Naive thymus-derived CD8-positive, alpha-beta T cell (primary cell): ENCODE measurements around the gene CHPT1. TPM values are rescaled to one million over a fixed set of nuclear protein-coding genes. Genes with fewer than 3 reads are reported as not detected.

Source experiments
- ATAC-seq, 2 donors: fragments of 150-1000 bp; cut with Tn5 transposase in 1 of 2; sonication (Bioruptor Pico), chemical (Tn5 transposase) in 1 of 2; 1 replicate in 1 of 2; 2 replicates in 1 of 2; pipeline ENCODE4 v1.10.0; 2021; ENCODE audit warnings: mild to moderate bottlenecking in 2 of 2, moderate library complexity in 2 of 2
- POLR2A ChIA-PET: fragments of 350-600 bp; sonication (Branson Sonifier 250); formaldehyde crosslinking; loops from one replicate; lab custom pipeline; 2021; ENCODE audit warnings: antibody characterized with exemption; lab: Charles Lee
- DNase-seq, 10 donors: peaks; one replicate each; pipeline versions ENCODE4 v3.0.0 to v3.0.0-alpha.2; 2020 to 2022
- H3K27ac Mint-ChIP-seq, 10 donors: one replicate each; pipeline ENCODE4 v1.8.0; 2020 to 2022; ENCODE audit warnings: mild to moderate bottlenecking in 10 of 10, mixed read lengths in 10 of 10, moderate library complexity in 4 of 10, inconsistent platforms in 1 of 10
- H3K27me3 Mint-ChIP-seq, 5 donors: one replicate each; pipeline ENCODE4 v1.8.0; 2021 to 2022; ENCODE audit warnings: mixed read lengths in 5 of 5
- H3K36me3 Mint-ChIP-seq, 3 donors: one replicate each; pipeline ENCODE4 v1.8.0; 2020 to 2022; ENCODE audit warnings: mixed read lengths in 3 of 3, mild to moderate bottlenecking in 2 of 3, inconsistent platforms in 1 of 3
- H3K4me1 Mint-ChIP-seq, 4 donors: one replicate each; pipeline ENCODE4 v1.8.0; 2021 to 2022; ENCODE audit warnings: mixed read lengths in 4 of 4
- H3K4me3 Mint-ChIP-seq, 10 donors: one replicate each; pipeline ENCODE4 v1.8.0; 2020 to 2022; ENCODE audit warnings: mild to moderate bottlenecking in 10 of 10, mixed read lengths in 10 of 10, moderate library complexity in 6 of 10, inconsistent platforms in 1 of 10
- H3K9me3 Mint-ChIP-seq, 9 donors: one replicate each; pipeline ENCODE4 v1.8.0; 2020 to 2022; ENCODE audit warnings: mixed read lengths in 9 of 9, mild to moderate bottlenecking in 3 of 9, inconsistent platforms in 1 of 9, moderate library complexity in 1 of 9
- polyA plus RNA-seq, 3 donors: library from polyadenylated mRNA; unstranded; fragments of 300-500 nt; fragmentation: Illumina TruSeq; gene quantifications; one replicate each; pipeline ENCODE4 v1.2.3, GENCODE V29; 2021
- total RNA-seq, 8 experiments: library from RNA in 2 of 8; stranded (reverse) in 2 of 8; gene quantifications; one replicate each; pipeline ENCODE4 v1.2.3 and lab custom pipeline; 2021 to 2026

Gene CHPT1
- total and polyA plus RNA-seq, 5 experiments from 2014 or later = 5.4 to 33.6 (median 17.9) TPM

- POLR2A ChIA-PET = interaction anchor here (0.7 kb wide), 1 partner anchor 166 kb away, joined by 4 read pairs; no protein-coding TSS in a partner anchor
- Mint-ChIP-seq H3K4me1 (peaks cover 0 to 3% (median 0%) of the 10 kb centered on the region in 4 donors), H3K4me3 (no peak overlapping the region), H3K9me3 (no peaks in the 10 kb centered on the region), H3K27ac (no peak overlapping the region), H3K27me3 (no peaks in the 10 kb centered on the region), H3K36me3 (peaks cover 0 to 12% (median 7%) of the 10 kb centered on the region in 3 donors)
- DNase-seq = no peak
- no peak for ATAC-seq
These were observed 40.0 kb downstream of the CHPT1 start for GRCh38 chr12:101737476-101737875.

- POLR2A ChIA-PET = no interaction called here
- ATAC-seq (no peak), DNase-seq (no peak)
- H3K27me3 Mint-ChIP-seq = no peaks in the 10 kb centered on the region
- peaks cover 0 to 19% (median 2%) of the 10 kb centered on the region in 3 donors for H3K36me3 Mint-ChIP-seq
- H3K4me3 Mint-ChIP-seq = no peak within 1 kb of the TSS
- H3K9me3 Mint-ChIP-seq = no peaks in the 10 kb centered on the region
- H3K4me1 Mint-ChIP-seq = peaks cover 0 to 18% (median 5%) of the 10 kb centered on the region in 4 donors
- peak within 1 kb of the TSS in 1 of 10 donors; percentile 27 for H3K27ac Mint-ChIP-seq
These were observed 41.7 kb downstream of the CHPT1 start, which contains the start of gene SYCP3 for GRCh38 chr12:101738920-101739665. Gene SYCP3 (minus strand): TSS chr12:101739462. CDS start chr12:101737935, 1,527 bp downstream.

- no peak overlapping the region for H3K4me3 Mint-ChIP-seq
- no peak overlapping the region for H3K27ac Mint-ChIP-seq
- peaks cover 0 to 34% (median 2%) of the 10 kb centered on the region in 3 donors for H3K36me3 Mint-ChIP-seq
- POLR2A ChIA-PET = interaction anchor here (0.6 to 0.7 kb wide), 3 partner anchors 32 to 208 kb away, joined by 3 to 5 read pairs (median 4); no protein-coding TSS in a partner anchor
- no peak for DNase-seq
- no peaks in the 10 kb centered on the region for H3K9me3 Mint-ChIP-seq
- H3K4me1 Mint-ChIP-seq = peaks cover 0 to 32% (median 6%) of the 10 kb centered on the region in 4 donors
- no peaks in the 10 kb centered on the region for H3K27me3 Mint-ChIP-seq
- no peak for ATAC-seq
These were observed 43.1 kb downstream of the CHPT1 start for GRCh38 chr12:101740566-101740965.

GRCh38 chr12:101740980-101741379 lies 43.5 kb downstream of the CHPT1 start:
- H3K9me3 Mint-ChIP-seq = no peaks in the 10 kb centered on the region
- no peak overlapping the region for H3K27ac Mint-ChIP-seq
- H3K4me3 Mint-ChIP-seq = no peak overlapping the region
- DNase-seq = no peak
- POLR2A ChIA-PET = no interaction called here
- peaks cover 0 to 32% (median 6%) of the 10 kb centered on the region in 4 donors for H3K4me1 Mint-ChIP-seq
- no peak for ATAC-seq
- peaks cover 0 to 38% (median 2%) of the 10 kb centered on the region in 3 donors for H3K36me3 Mint-ChIP-seq
- H3K27me3 Mint-ChIP-seq = no peaks in the 10 kb centered on the region

- no peak for DNase-seq
- POLR2A ChIA-PET = no interaction called here
- Mint-ChIP-seq H3K9me3 (no peaks in the 10 kb centered on the region), H3K27me3 (no peaks in the 10 kb centered on the region), H3K36me3 (peaks cover 0 to 51% (median 5%) of the 10 kb centered on the region in 3 donors), H3K4me3 (peak overlapping the region in 1 of 10 donors; percentile 5), H3K4me1 (peaks cover 0 to 36% (median 6%) of the 10 kb centered on the region in 4 donors), H3K27ac (peak overlapping the region in 9 of 10 donors; percentile 2 to 90 (median 71))
- ATAC-seq = no peak
These were observed 45.8 kb downstream of the CHPT1 start for GRCh38 chr12:101743242-101743641.

GRCh38 chr12:101743724-101744472 lies 46.5 kb downstream of the CHPT1 start:
- Mint-ChIP-seq H3K27ac (peak overlapping the region; percentile 2 to 90 (median 68)), H3K4me3 (peak overlapping the region in 2 of 10 donors; percentile 20 to 25), H3K9me3 (no peaks in the 10 kb centered on the region), H3K27me3 (no peaks in the 10 kb centered on the region), H3K36me3 (peaks cover 0 to 58% (median 8%) of the 10 kb centered on the region in 3 donors), H3K4me1 (peaks cover 0 to 36% (median 6%) of the 10 kb centered on the region in 4 donors)
- DNase-seq = peak in 3 of 10 donors; percentile 20 to 68 (median 41)
- ATAC-seq = peak in 1 of 2 donors; percentile 74
- POLR2A ChIA-PET = no interaction called here

GRCh38 chr12:101745481-101745880 lies 48.0 kb downstream of the CHPT1 start:
- POLR2A ChIA-PET = no interaction called here
- Mint-ChIP-seq H3K36me3 (peaks cover 0 to 71% (median 7%) of the 10 kb centered on the region in 3 donors), H3K27me3 (no peaks in the 10 kb centered on the region), H3K9me3 (no peaks in the 10 kb centered on the region), H3K27ac (peak overlapping the region in 6 of 10 donors; percentile 6 to 90 (median 40)), H3K4me1 (peaks cover 0 to 36% (median 6%) of the 10 kb centered on the region in 4 donors), H3K4me3 (no peak overlapping the region)
- DNase-seq (no peak), ATAC-seq (no peak)

GRCh38 chr12:101746196-101746595 lies 48.8 kb downstream of the CHPT1 start:
- Mint-ChIP-seq H3K4me3 (no peak overlapping the region), H3K4me1 (peaks cover 0 to 36% (median 8%) of the 10 kb centered on the region in 4 donors), H3K36me3 (peaks cover 0 to 76% (median 7%) of the 10 kb centered on the region in 3 donors), H3K27me3 (no peaks in the 10 kb centered on the region), H3K27ac (no peak overlapping the region), H3K9me3 (no peaks in the 10 kb centered on the region)
- POLR2A ChIA-PET = no interaction called here
- no peak for ATAC-seq
- DNase-seq = no peak

GRCh38 chr12:101746661-101747060 lies 49.2 kb downstream of the CHPT1 start:
- no peak for ATAC-seq
- Mint-ChIP-seq H3K27ac (no peak overlapping the region), H3K27me3 (no peaks in the 10 kb centered on the region), H3K36me3 (peaks cover 0 to 80% (median 7%) of the 10 kb centered on the region in 3 donors), H3K9me3 (no peaks in the 10 kb centered on the region), H3K4me1 (peaks cover 0 to 36% (median 8%) of the 10 kb centered on the region in 4 donors), H3K4me3 (no peak overlapping the region)
- DNase-seq = no peak
- POLR2A ChIA-PET = no interaction called here

- peaks cover 3 to 87% (median 10%) of the 10 kb centered on the region in 3 donors for H3K36me3 Mint-ChIP-seq
- POLR2A ChIA-PET = no interaction called here
- H3K27me3 Mint-ChIP-seq = no peaks in the 10 kb centered on the region
- H3K9me3 Mint-ChIP-seq = no peaks in the 10 kb centered on the region
- DNase-seq (no peak), ATAC-seq (no peak)
- peaks cover 0 to 32% (median 8%) of the 10 kb centered on the region in 4 donors for H3K4me1 Mint-ChIP-seq
- H3K4me3 Mint-ChIP-seq = no peak overlapping the region
- peak overlapping the region in 6 of 10 donors; percentile 17 to 84 (median 54) for H3K27ac Mint-ChIP-seq
These were observed 50.3 kb downstream of the CHPT1 start for GRCh38 chr12:101747697-101748096.

- no peak for DNase-seq
- H3K9me3 Mint-ChIP-seq = no peaks in the 10 kb centered on the region
- POLR2A ChIA-PET = no interaction called here
These were observed 51.5 kb downstream of the CHPT1 start for GRCh38 chr12:101748907-101749306.

GRCh38 chr12:101749657-101750056 lies 52.2 kb downstream of the CHPT1 start:
- Mint-ChIP-seq H3K27ac (peak overlapping the region in 5 of 10 donors; percentile 4 to 63 (median 26)), H3K4me1 (peaks cover 0 to 12% (median 2%) of the 10 kb centered on the region in 4 donors), H3K36me3 (peaks cover 4 to 87% (median 15%) of the 10 kb centered on the region in 3 donors), H3K4me3 (no peak overlapping the region), H3K27me3 (no peaks in the 10 kb centered on the region), H3K9me3 (no peaks in the 10 kb centered on the region)
- ATAC-seq = no peak
- POLR2A ChIA-PET = no interaction called here
- DNase-seq = no peak

More at GRCh38 chr12:101748907-101749306, 51.5 kb downstream of the CHPT1 start:
- Mint-ChIP-seq H3K27ac (peak overlapping the region in 2 of 10 donors; percentile 17 to 88), H3K27me3 (no peaks in the 10 kb centered on the region), H3K4me3 (no peak overlapping the region), H3K4me1 (peaks cover 0 to 20% (median 3%) of the 10 kb centered on the region in 4 donors), H3K36me3 (peaks cover 4 to 88% (median 15%) of the 10 kb centered on the region in 3 donors)
- ATAC-seq = no peak
